WTC11 (cell line): ENCODE results near the gene CST6. TPM values are rescaled to one million over a fixed set of nuclear protein-coding genes. Genes with fewer than 3 reads are reported as not detected.
"Not testable (repeated sequence)": the region's sequence is repeated elsewhere in the genome, so short reads cannot be mapped to it uniquely, and the experiment has no call there.

Experiments used
- ATAC-seq: fragments of 200-7000 bp; cut with Tn5 transposase; 2 replicates; pipeline ENCODE4 v1.10.0; 2021; ENCODE audit warnings: mild to moderate bottlenecking, moderate library complexity
- CTCF ChIA-PET: fragments of 300-600 bp; sonication (Branson Sonifier 250); formaldehyde crosslinking; loops from one replicate; lab custom pipeline; 2021; ENCODE audit warnings: antibody characterized with exemption; lab: Charles Lee
- POLR2A ChIA-PET: fragments of 350-600 bp; sonication (Branson Sonifier 250); formaldehyde crosslinking; loops from one replicate; lab custom pipeline; 2021; ENCODE audit warnings: antibody characterized with exemption; lab: Charles Lee
- DNase-seq: peaks from one replicate; pipeline ENCODE4 v3.0.0; 2021; ENCODE audit warnings: low spot score
- H3K27ac Mint-ChIP-seq: 2 replicates; pipeline ENCODE4 v1.8.0; 2021; ENCODE audit warnings: mixed read lengths
- H3K27me3 Mint-ChIP-seq: 2 replicates; pipeline ENCODE4 v1.8.0; 2021; ENCODE audit warnings: low read depth, mild to moderate bottlenecking, moderate library complexity, mixed read lengths
- H3K36me3 Mint-ChIP-seq: 2 replicates; pipeline ENCODE4 v1.8.0; 2021; ENCODE audit warnings: mixed read lengths
- H3K4me1 Mint-ChIP-seq: 2 replicates; pipeline ENCODE4 v1.8.0; 2022; ENCODE audit warnings: mixed read lengths
- H3K4me3 Mint-ChIP-seq: 2 replicates; pipeline ENCODE4 v1.8.0; 2021; ENCODE audit warnings: mild to moderate bottlenecking, moderate library complexity, mixed read lengths
- H3K9me3 Mint-ChIP-seq: 2 replicates; pipeline ENCODE4 v1.8.0; 2021; ENCODE audit warnings: mixed read lengths
- ATF1 ChIP-seq: sonication (generic); formaldehyde crosslinking; IDR thresholded peaks from 2 replicates; pipeline ENCODE4 v1.8.1; 2023; ENCODE audit warnings: mild to moderate bottlenecking, moderate library complexity, missing genetic modification reagents
- CREB1 ChIP-seq: sonication (generic); formaldehyde crosslinking; IDR thresholded peaks from 2 replicates; pipeline ENCODE4 v1.8.0; 2023; ENCODE audit warnings: mild to moderate bottlenecking, missing genetic modification reagents
- ETV6 ChIP-seq: sonication (generic); formaldehyde crosslinking; IDR thresholded peaks from 2 replicates; pipeline ENCODE4 v1.8.1; 2022; ENCODE audit warnings: mild to moderate bottlenecking, missing genetic modification reagents
- FOXJ3 ChIP-seq: sonication (generic); formaldehyde crosslinking; IDR thresholded peaks from 2 replicates; pipeline ENCODE4 v1.9.0; 2021; ENCODE audit warnings: missing genetic modification reagents, mild to moderate bottlenecking, borderline replicate concordance
- FOXK1 ChIP-seq: sonication (generic); formaldehyde crosslinking; IDR thresholded peaks from 2 replicates; pipeline ENCODE4 v1.8.0; 2022; ENCODE audit warnings: mild to moderate bottlenecking, moderate library complexity, missing genetic modification reagents
- FOXP1 ChIP-seq: sonication (generic); formaldehyde crosslinking; IDR thresholded peaks from 2 replicates; pipeline ENCODE4 v1.8.0; 2022; ENCODE audit warnings: missing genetic modification reagents, mild to moderate bottlenecking, moderate library complexity, borderline replicate concordance
- GTF2I ChIP-seq: fragments of 250-450 bp; sonication (Bioruptor Pico); conservative IDR thresholded peaks from 2 replicates; pipeline ENCODE4 v1.4.0; 2021; ENCODE audit warnings: mild to moderate bottlenecking
- RORB ChIP-seq: fragments of 250-450 bp; sonication (Bioruptor Pico); IDR thresholded peaks from 2 replicates; pipeline ENCODE4 v1.9.0; 2021; ENCODE audit warnings: mild to moderate bottlenecking
- TCF7 ChIP-seq: sonication (generic); formaldehyde crosslinking; IDR thresholded peaks from 2 replicates; pipeline ENCODE4 v1.8.0; 2022; ENCODE audit warnings: mild to moderate bottlenecking, low read depth, missing genetic modification reagents, moderate library complexity
- ZNF121 ChIP-seq: sonication (generic); formaldehyde crosslinking; IDR thresholded peaks from 2 replicates; pipeline ENCODE4 v1.8.0; 2023; ENCODE audit warnings: missing genetic modification reagents
- ZNF671 ChIP-seq: fragments of 250-450 bp; sonication (Bioruptor Pico); IDR thresholded peaks from 2 replicates; pipeline ENCODE4 v1.8.0; 2021; ENCODE audit warnings: mild to moderate bottlenecking
- total RNA-seq: library from RNA; stranded (reverse); gene quantifications from 3 replicates; pipeline ENCODE4 v1.2.3, GENCODE V29; 2021
- TF ChIP-seq, protein P1 (sequence below): sonication (generic); formaldehyde crosslinking; conservative IDR thresholded peaks from 2 replicates; pipeline ENCODE4 v1.8.1; 2022; ENCODE audit warnings: mild to moderate bottlenecking, missing genetic modification reagents
- TF ChIP-seq, protein P2 (sequence below): sonication (generic); formaldehyde crosslinking; IDR thresholded peaks from 2 replicates; pipeline ENCODE4 v1.8.1; 2023; ENCODE audit warnings: mild to moderate bottlenecking, moderate library complexity, missing genetic modification reagents
- TF ChIP-seq, protein P3 (sequence below): fragments of 200-600 bp; IDR thresholded peaks from 2 replicates; pipeline ENCODE4 v1.8.0; 2022; ENCODE audit warnings: antibody characterized with exemption
- TF ChIP-seq, protein P4 (sequence below): sonication (generic); formaldehyde crosslinking; IDR thresholded peaks from 2 replicates; pipeline ENCODE4 v1.8.1; 2022; ENCODE audit warnings: mild to moderate bottlenecking, moderate library complexity, missing genetic modification reagents

CST6 gene
- total RNA-seq, 1 experiment from 2014 or later: 0.72 TPM

DNA sequence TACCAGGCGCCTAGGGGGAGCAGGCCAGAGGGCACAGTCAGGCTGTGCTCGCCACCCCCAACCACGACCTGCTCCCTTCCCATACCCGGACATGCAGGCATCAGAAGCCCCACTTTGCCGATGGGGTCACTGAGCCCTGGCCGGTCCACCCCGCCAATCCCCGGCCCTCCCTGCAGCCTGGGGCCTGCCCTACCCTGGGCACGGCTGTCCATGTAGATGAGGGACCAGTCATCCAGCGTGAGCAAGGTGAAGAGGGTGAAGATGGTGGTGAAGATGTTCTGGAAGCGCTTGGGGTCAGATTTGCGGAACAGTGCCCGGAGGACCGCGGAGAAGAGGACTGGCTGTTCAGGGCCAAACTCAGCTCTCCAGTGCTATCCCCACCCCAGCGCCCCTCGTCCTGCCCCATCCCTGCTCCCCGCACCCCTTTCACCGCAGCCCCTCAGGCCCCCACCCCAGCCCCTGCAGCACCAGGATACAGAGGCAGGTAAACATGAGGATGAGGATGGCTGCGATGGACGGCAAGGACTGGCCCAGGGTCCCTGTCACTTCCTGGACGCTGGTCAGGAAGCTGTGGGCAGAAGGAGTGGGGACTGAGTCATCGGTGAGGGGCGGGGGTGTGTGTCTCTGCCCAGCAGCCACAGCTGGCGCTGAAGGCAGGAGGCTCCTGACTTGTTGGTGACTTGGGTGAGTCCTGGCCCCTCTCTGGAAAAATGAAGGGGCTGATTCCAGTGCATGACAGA lies 9.0 kb downstream of the CST6 start:
- ATAC-seq: no peak
- H3K4me3 Mint-ChIP-seq: no peak overlapping the region
- ChIA-PET POLR2A (no interaction called here), CTCF (no interaction called here)
- H3K27ac Mint-ChIP-seq: no peak overlapping the region
- no peaks in the 10 kb centered on the region for H3K4me1 Mint-ChIP-seq
- H3K36me3 Mint-ChIP-seq: no peaks in the 10 kb centered on the region
- no peak for DNase-seq
- no peaks in the 10 kb centered on the region for H3K9me3 Mint-ChIP-seq
- TF ChIP-seq, protein P1, sequence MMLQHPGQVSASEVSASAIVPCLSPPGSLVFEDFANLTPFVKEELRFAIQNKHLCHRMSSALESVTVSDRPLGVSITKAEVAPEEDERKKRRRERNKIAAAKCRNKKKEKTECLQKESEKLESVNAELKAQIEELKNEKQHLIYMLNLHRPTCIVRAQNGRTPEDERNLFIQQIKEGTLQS (CRISPR knock-in tag): no peak
- TF ChIP-seq CREB1 (CRISPR knock-in tag) (no peak), RORB (CRISPR knock-in tag) (no peak), ATF1 (CRISPR knock-in tag) (no peak), GTF2I (CRISPR knock-in tag) (no peak), FOXJ3 (no peak), ZNF121 (CRISPR knock-in tag) (no peak), FOXK1 (CRISPR knock-in tag) (no peak)
- H3K27me3 Mint-ChIP-seq: peaks cover 29% of the 10 kb centered on the region

DNA sequence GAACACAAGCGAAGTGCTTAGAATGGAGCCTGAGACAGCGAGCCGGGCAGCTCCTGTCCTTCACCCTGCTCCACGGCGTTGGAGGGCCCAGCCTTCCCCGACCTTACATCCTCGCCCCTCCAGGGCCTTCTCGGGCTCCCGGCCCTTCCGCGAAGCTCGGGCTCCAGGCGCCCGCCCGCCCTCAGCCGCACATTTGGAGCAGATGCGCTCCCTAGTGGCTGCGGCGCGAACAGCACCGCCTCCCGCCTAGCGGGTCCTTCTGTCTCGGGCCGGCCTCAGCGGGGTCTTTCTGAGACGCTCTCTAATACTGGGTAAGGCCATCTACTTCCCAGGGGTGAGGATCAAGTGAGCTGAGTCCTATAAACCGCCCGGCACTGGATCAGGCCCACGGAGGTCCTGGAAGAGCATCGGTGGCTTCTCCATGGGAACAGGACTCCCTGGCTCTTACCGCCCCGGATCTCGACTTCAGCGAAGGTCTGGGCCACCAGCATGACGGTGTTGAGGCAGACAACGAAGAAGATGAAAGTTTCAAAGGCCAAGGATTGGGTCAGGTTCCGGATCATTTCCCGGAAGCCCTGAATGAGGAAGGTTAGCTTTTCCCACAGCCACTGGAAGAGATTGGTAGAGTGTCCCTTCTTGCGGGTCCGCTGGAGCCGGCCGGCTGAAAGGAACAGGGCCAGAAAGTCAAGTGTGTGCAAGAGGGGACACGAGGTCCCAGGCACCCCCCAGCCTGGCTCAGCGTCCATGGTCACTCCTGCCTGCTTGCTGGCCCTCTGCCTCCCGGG lies 10.8 kb downstream of the CST6 start:
- ChIA-PET CTCF (interaction anchor here (0.6 to 2.3 kb wide), 49 partner anchors 9 to 429 kb away, joined by 3 to 48 read pairs (median 4); partner anchors contain the start of genes BANF1, CCDC85B, CST6 and EIF1AD), POLR2A (no interaction called here)
- no peaks in the 10 kb centered on the region for H3K4me1 Mint-ChIP-seq
- no peaks in the 10 kb centered on the region for H3K36me3 Mint-ChIP-seq
- H3K27ac Mint-ChIP-seq: no peak overlapping the region; the same call in 1 of the 2 replicates
- H3K27me3 Mint-ChIP-seq: peaks cover 29% of the 10 kb centered on the region
- TF ChIP-seq ETV6 (no peak), FOXP1 (CRISPR knock-in tag) (no peak), ZNF121 (CRISPR knock-in tag) (no peak), ZNF671 (CRISPR knock-in tag) (no peak)
- TF ChIP-seq, protein P2, sequence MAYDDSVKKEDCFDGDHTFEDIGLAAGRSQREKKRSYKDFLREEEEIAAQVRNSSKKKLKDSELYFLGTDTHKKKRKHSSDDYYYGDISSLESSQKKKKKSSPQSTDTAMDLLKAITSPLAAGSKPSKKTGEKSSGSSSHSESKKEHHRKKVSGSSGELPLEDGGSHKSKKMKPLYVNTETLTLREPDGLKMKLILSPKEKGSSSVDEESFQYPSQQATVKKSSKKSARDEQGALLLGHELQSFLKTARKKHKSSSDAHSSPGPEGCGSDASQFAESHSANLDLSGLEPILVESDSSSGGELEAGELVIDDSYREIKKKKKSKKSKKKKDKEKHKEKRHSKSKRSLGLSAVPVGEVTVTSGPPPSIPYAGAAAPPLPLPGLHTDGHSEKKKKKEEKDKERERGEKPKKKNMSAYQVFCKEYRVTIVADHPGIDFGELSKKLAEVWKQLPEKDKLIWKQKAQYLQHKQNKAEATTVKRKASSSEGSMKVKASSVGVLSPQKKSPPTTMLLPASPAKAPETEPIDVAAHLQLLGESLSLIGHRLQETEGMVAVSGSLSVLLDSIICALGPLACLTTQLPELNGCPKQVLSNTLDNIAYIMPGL (CRISPR knock-in tag): peak; percentile 89
- TF ChIP-seq, protein P3, sequence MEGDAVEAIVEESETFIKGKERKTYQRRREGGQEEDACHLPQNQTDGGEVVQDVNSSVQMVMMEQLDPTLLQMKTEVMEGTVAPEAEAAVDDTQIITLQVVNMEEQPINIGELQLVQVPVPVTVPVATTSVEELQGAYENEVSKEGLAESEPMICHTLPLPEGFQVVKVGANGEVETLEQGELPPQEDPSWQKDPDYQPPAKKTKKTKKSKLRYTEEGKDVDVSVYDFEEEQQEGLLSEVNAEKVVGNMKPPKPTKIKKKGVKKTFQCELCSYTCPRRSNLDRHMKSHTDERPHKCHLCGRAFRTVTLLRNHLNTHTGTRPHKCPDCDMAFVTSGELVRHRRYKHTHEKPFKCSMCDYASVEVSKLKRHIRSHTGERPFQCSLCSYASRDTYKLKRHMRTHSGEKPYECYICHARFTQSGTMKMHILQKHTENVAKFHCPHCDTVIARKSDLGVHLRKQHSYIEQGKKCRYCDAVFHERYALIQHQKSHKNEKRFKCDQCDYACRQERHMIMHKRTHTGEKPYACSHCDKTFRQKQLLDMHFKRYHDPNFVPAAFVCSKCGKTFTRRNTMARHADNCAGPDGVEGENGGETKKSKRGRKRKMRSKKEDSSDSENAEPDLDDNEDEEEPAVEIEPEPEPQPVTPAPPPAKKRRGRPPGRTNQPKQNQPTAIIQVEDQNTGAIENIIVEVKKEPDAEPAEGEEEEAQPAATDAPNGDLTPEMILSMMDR: peak; percentile 95
- TF ChIP-seq, protein P4, sequence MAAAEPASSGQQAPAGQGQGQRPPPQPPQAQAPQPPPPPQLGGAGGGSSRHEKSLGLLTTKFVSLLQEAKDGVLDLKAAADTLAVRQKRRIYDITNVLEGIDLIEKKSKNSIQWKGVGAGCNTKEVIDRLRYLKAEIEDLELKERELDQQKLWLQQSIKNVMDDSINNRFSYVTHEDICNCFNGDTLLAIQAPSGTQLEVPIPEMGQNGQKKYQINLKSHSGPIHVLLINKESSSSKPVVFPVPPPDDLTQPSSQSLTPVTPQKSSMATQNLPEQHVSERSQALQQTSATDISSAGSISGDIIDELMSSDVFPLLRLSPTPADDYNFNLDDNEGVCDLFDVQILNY: no peak
- H3K4me3 Mint-ChIP-seq: peak overlapping the region; percentile 50
- DNase-seq (peak; percentile 92), ATAC-seq (peak; percentile 96)
- H3K9me3 Mint-ChIP-seq: no peaks in the 10 kb centered on the region

DNA sequence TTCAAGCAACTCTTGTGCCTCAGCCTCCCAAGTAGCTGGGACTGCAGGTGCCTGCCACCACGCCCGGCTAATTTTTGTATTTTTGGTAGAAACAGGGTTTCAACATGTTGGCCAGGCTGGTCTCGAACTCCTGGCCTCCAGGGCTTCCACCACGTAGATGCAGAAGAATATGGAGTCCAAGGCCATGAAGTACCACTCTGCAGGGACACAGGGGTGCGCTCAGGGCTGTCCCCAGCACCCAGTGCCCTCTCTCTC lies 11.3 kb downstream of the CST6 start:
- CTCF ChIA-PET: interaction anchor here (0.7 to 2.3 kb wide), 25 partner anchors 10 to 416 kb away, joined by 3 to 48 read pairs (median 5); partner anchors contain the start of genes BANF1, CCDC85B, CST6 and EIF1AD
- H3K27me3 Mint-ChIP-seq: peaks cover 29% of the 10 kb centered on the region
- H3K4me3 Mint-ChIP-seq, POLR2A ChIA-PET, H3K27ac Mint-ChIP-seq, ATAC-seq, H3K4me1 Mint-ChIP-seq, H3K9me3 Mint-ChIP-seq, DNase-seq, H3K36me3 Mint-ChIP-seq: not testable (repeated sequence)
- TF ChIP-seq TCF7 (CRISPR knock-in tag): 0 out of 2 replicates have a peak, but pooled peaks have one; percentile 54
